Esophagus (tissue), 2 donors: ENCODE results near the gene PEG3. TPM values are rescaled to one million over a fixed set of nuclear protein-coding genes. Genes with fewer than 3 reads are reported as not detected.

ENCODE experiments used
- H3K27ac ChIP-seq, 2 donors: one replicate each; pipeline ENCODE4 v1.5.1; 2013; ENCODE audit warnings: low read depth in 2 of 2, mild to moderate bottlenecking in 2 of 2, inconsistent platforms in 1 of 2, low read length in 1 of 2, moderate library complexity in 1 of 2
- H3K27me3 ChIP-seq, 2 donors: one replicate each; pipeline ENCODE4 v1.6.1; 2013; ENCODE audit warnings: low read length in 2 of 2, control low read depth in 1 of 2, mild to moderate bottlenecking in 1 of 2; ENCODE audit not compliant: insufficient read depth in 2 of 2, control insufficient read depth in 1 of 2
- H3K36me3 ChIP-seq, 2 donors: one replicate each; pipeline ENCODE4 v1.6.1; 2013; ENCODE audit warnings: low read length in 1 of 2; ENCODE audit not compliant: control insufficient read depth in 2 of 2, insufficient read depth in 2 of 2
- H3K4me1 ChIP-seq, 2 donors: one replicate each; pipeline ENCODE4 v1.6.1; 2013; ENCODE audit warnings: low read length in 1 of 2; ENCODE audit not compliant: control insufficient read depth in 2 of 2, insufficient read depth in 2 of 2
- H3K4me3 ChIP-seq, 2 donors: one replicate each; pipeline ENCODE4 v1.5.1; 2013; ENCODE audit warnings: low read length in 2 of 2, mild to moderate bottlenecking in 2 of 2, low read depth in 1 of 2, moderate library complexity in 1 of 2
- H3K9me3 ChIP-seq, 2 donors: one replicate each; pipeline ENCODE4 v1.6.1; 2013; ENCODE audit warnings: mild to moderate bottlenecking in 2 of 2, low read depth in 1 of 2, low read length in 1 of 2, moderate library complexity in 1 of 2; ENCODE audit not compliant: control insufficient read depth in 2 of 2, insufficient read depth in 1 of 2
- WGBS, 2 donors: extraction: QIAGEN DNeasy Blood & Tissue Kit; methylation state at CpG; one replicate each; pipeline ENCODE4 v1.1.7; 2013; 5-methylcytosine and 5-hydroxymethylcytosine counted together
- polyA plus RNA-seq, 2 donors: library from polyadenylated mRNA; stranded (reverse); fragments of 200-250 nt; gene quantifications; one replicate each; pipeline ENCODE4 v1.2.3, GENCODE V29; 2013
- donor health status: healthy with polysubstance abuse.
- donor health status: Bipolar disorder and iron deficiency.

Gene PEG3
- polyA plus RNA-seq, 2 donors: 0.52 to 0.63 TPM

GRCh38 chr19:56834564-56835375 is 5.8 kb downstream of the PEG3 start:
- WGBS, 2 donors: 74 to 75% methylated on average over 5 of the region's 5 CpGs
- H3K4me1 ChIP-seq: no peaks in the 10 kb centered on the region
- H3K27ac ChIP-seq: no peak overlapping the region
- no peaks in the 10 kb centered on the region for H3K27me3 ChIP-seq
- no peak overlapping the region for H3K4me3 ChIP-seq
- H3K9me3 ChIP-seq: peaks cover 15 to 38% of the 10 kb centered on the region in 2 donors
- H3K36me3 ChIP-seq: no peaks in the 10 kb centered on the region

- Histone ChIP-seq H3K4me3 (no peak overlapping the region), H3K9me3 (peaks cover 2 to 16% of the 10 kb centered on the region in 2 donors), H3K27ac (no peak overlapping the region), H3K36me3 (no peaks in the 10 kb centered on the region), H3K4me1 (no peaks in the 10 kb centered on the region), H3K27me3 (no peaks in the 10 kb centered on the region)
- WGBS, 2 donors: 72 to 73% methylated on average over 5 of the region's 5 CpGs
Measured at GRCh38 chr19:56832352-56832928, 8.1 kb downstream of the PEG3 start.

- Histone ChIP-seq H3K4me1 (no peaks in the 10 kb centered on the region), H3K4me3 (no peak overlapping the region), H3K9me3 (peaks cover 0 to 12% of the 10 kb centered on the region in 2 donors), H3K27ac (no peak overlapping the region), H3K36me3 (no peaks in the 10 kb centered on the region), H3K27me3 (no peaks in the 10 kb centered on the region)
- 40 to 41% methylated on average over 2 of the region's 2 CpGs for WGBS, 2 donors
Measured at GRCh38 chr19:56831255-56831654, 9.3 kb downstream of the PEG3 start.

- H3K27me3 ChIP-seq: no peaks in the 10 kb centered on the region
- no peak overlapping the region for H3K27ac ChIP-seq
- no peaks in the 10 kb centered on the region for H3K36me3 ChIP-seq
- 72 to 78% methylated on average over 6 of the region's 6 CpGs for WGBS, 2 donors
- H3K4me3 ChIP-seq: no peak overlapping the region
- no peaks in the 10 kb centered on the region for H3K4me1 ChIP-seq
- H3K9me3 ChIP-seq: peaks cover 0 to 8% of the 10 kb centered on the region in 2 donors
Measured at GRCh38 chr19:56829596-56829995, 10.9 kb downstream of the PEG3 start.

- H3K27me3 ChIP-seq: no peaks in the 10 kb centered on the region
- no peaks in the 10 kb centered on the region for H3K4me1 ChIP-seq
- no peaks in the 10 kb centered on the region for H3K36me3 ChIP-seq
- H3K4me3 ChIP-seq: no peak overlapping the region
- WGBS, 2 donors: 62 to 73% methylated on average over 2 of the region's 2 CpGs
- peaks cover 4 to 17% of the 10 kb centered on the region in 2 donors for H3K9me3 ChIP-seq
- H3K27ac ChIP-seq: no peak overlapping the region
Measured at GRCh38 chr19:56827708-56828107, 12.8 kb downstream of the PEG3 start.

GRCh38 chr19:56823956-56824355 is 16.6 kb downstream of the PEG3 start:
- H3K36me3 ChIP-seq: no peaks in the 10 kb centered on the region
- H3K4me3 ChIP-seq: no peak overlapping the region
- WGBS, 2 donors: 87 to 88% methylated on average over 6 of the region's 6 CpGs
- H3K4me1 ChIP-seq: no peaks in the 10 kb centered on the region
- no peaks in the 10 kb centered on the region for H3K27me3 ChIP-seq
- peaks cover 7 to 16% of the 10 kb centered on the region in 2 donors for H3K9me3 ChIP-seq
- no peak overlapping the region for H3K27ac ChIP-seq

- Histone ChIP-seq H3K4me1 (no peaks in the 10 kb centered on the region), H3K36me3 (no peaks in the 10 kb centered on the region), H3K4me3 (no peak overlapping the region), H3K9me3 (peaks cover 7 to 16% of the 10 kb centered on the region in 2 donors), H3K27ac (no peak overlapping the region), H3K27me3 (no peaks in the 10 kb centered on the region)
- WGBS, 2 donors: 86 to 90% methylated on average over 12 of the region's 12 CpGs
Measured at GRCh38 chr19:56823417-56823816, 17.1 kb downstream of the PEG3 start.

GRCh38 chr19:56822755-56823154 is 17.8 kb downstream of the PEG3 start:
- Histone ChIP-seq H3K36me3 (no peaks in the 10 kb centered on the region), H3K27ac (no peak overlapping the region), H3K4me1 (no peaks in the 10 kb centered on the region), H3K4me3 (no peak overlapping the region), H3K27me3 (no peaks in the 10 kb centered on the region), H3K9me3 (peaks cover 7 to 16% of the 10 kb centered on the region in 2 donors)
- WGBS, 2 donors: 91 to 99% methylated on average over 5 of the region's 5 CpGs

- WGBS, 2 donors: 77 to 81% methylated on average over 6 of the region's 6 CpGs
- H3K4me3 ChIP-seq: no peak overlapping the region
- H3K36me3 ChIP-seq: no peaks in the 10 kb centered on the region
Measured at GRCh38 chr19:56821675-56822074, 18.9 kb downstream of the PEG3 start.

GRCh38 chr19:56821209-56821608 is 19.3 kb downstream of the PEG3 start:
- H3K27me3 ChIP-seq: no peaks in the 10 kb centered on the region
- H3K9me3 ChIP-seq: peaks cover 7 to 16% of the 10 kb centered on the region in 2 donors
- H3K27ac ChIP-seq: no peak overlapping the region
- no peak overlapping the region for H3K4me3 ChIP-seq
- H3K4me1 ChIP-seq: no peaks in the 10 kb centered on the region
- WGBS, 2 donors: 61 to 68% methylated on average over 5 of the region's 5 CpGs
- no peaks in the 10 kb centered on the region for H3K36me3 ChIP-seq

More at GRCh38 chr19:56821675-56822074, 18.9 kb downstream of the PEG3 start:
- no peaks in the 10 kb centered on the region for H3K27me3 ChIP-seq
- H3K4me1 ChIP-seq: no peaks in the 10 kb centered on the region
- H3K27ac ChIP-seq: no peak overlapping the region
- H3K9me3 ChIP-seq: peaks cover 7 to 16% of the 10 kb centered on the region in 2 donors
